ENCODE data around the gene STXBP5L. TPM values are rescaled to one million over a fixed set of nuclear protein-coding genes. Genes with fewer than 3 reads are reported as not detected.

The STXBP5L gene
- total and polyA plus RNA-seq, 10 of the 15 experiments (the other 5 are each of a cell fraction or from before 2014, with no cell fraction given): under 0.01 to 0.08 (median 0.04) TPM; not detected in 6

DNA sequence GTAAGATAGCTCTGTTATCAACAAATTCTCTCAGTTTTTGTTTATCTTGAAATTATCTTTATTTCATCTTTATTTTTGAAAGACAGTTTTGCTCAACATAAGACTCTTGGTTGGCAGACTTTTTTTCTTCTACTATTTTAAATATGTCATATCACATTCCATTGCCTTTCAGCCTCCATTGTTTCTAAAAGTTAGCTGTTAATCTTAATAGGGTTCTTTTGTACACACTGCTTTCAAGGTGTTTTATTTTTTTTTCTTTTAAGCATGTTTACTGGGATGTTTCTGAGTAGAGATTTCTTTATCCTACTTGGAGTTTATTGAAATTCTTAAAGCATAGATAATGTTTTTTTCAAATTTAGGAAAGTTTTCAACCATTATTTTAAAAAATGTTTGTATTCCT lies 294.6 kb downstream of the STXBP5L start (continued):
- TF ChIP-seq, protein P1, sequence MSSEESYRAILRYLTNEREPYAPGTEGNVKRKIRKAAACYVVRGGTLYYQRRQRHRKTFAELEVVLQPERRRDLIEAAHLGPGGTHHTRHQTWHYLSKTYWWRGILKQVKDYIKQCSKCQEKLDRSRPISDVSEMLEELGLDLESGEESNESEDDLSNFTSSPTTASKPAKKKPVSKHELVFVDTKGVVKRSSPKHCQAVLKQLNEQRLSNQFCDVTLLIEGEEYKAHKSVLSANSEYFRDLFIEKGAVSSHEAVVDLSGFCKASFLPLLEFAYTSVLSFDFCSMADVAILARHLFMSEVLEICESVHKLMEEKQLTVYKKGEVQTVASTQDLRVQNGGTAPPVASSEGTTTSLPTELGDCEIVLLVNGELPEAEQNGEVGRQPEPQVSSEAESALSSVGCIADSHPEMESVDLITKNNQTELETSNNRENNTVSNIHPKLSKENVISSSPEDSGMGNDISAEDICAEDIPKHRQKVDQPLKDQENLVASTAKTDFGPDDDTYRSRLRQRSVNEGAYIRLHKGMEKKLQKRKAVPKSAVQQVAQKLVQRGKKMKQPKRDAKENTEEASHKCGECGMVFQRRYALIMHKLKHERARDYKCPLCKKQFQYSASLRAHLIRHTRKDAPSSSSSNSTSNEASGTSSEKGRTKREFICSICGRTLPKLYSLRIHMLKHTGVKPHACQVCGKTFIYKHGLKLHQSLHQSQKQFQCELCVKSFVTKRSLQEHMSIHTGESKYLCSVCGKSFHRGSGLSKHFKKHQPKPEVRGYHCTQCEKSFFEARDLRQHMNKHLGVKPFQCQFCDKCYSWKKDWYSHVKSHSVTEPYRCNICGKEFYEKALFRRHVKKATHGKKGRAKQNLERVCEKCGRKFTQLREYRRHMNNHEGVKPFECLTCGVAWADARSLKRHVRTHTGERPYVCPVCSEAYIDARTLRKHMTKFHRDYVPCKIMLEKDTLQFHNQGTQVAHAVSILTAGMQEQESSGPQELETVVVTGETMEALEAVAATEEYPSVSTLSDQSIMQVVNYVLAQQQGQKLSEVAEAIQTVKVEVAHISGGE (CRISPR knock-in tag; IDR thresholded peaks at IDR 0.05): no peak
- no peak for TF ChIP-seq ZZZ3 (IDR thresholded peaks at IDR 0.05; ENCODE audit: control insufficient read depth, insufficient read length, low read depth)
- TF ChIP-seq NR2C1 (IDR thresholded peaks at IDR 0.05): no peak
- no peak for TF ChIP-seq NR2F1 (conservative IDR thresholded peaks at IDR 0.05)

DNA sequence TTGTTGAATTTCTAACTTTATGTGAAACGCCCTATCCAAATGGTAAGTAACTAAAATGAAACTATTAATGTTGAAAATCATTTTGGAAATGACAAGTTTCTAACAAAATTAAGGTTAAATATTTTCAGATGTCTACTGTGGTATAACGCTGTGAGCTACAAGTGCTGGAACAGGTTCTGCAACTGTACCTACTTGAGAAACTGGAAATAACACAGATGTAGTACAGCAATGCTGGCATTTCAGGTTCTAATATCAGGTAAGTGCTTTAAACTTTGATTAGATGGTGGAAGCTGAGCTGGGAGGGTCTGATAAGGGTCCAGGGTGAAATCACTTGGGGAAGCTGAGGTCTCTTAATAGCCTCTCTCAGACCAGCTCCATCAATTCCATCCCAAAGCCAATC lies 315.1 kb downstream of the STXBP5L start:
- FAIRE-seq: no peak
- SMC1A ChIA-PET (ENCODE audit: uncharacterized antibody, unreplicated experiment): no interaction called here
- BruUV-seq (replicated peaks): no TSS peak
- TF ChIP-seq, protein P2, sequence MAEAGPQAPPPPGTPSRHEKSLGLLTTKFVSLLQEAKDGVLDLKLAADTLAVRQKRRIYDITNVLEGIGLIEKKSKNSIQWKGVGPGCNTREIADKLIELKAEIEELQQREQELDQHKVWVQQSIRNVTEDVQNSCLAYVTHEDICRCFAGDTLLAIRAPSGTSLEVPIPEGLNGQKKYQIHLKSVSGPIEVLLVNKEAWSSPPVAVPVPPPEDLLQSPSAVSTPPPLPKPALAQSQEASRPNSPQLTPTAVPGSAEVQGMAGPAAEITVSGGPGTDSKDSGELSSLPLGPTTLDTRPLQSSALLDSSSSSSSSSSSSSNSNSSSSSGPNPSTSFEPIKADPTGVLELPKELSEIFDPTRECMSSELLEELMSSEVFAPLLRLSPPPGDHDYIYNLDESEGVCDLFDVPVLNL (IDR thresholded peaks at IDR 0.05; ENCODE audit: low read depth, low read length): no peak
- TF ChIP-seq MXI1 (IDR thresholded peaks at IDR 0.05; ENCODE audit: low read depth, low read length) (no peak), MEF2A (IDR thresholded peaks at IDR 0.05; ENCODE audit: insufficient read depth, low read depth, low read length) (no peak), STAT1 (conservative IDR thresholded peaks at IDR 0.05) (no peak), KDM1A (IDR thresholded peaks at IDR 0.05; ENCODE audit: borderline replicate concordance) (no peak), ASH2L (IDR thresholded peaks at IDR 0.05; ENCODE audit: borderline replicate concordance, low read depth) (no peak), PAX8 (IDR thresholded peaks at IDR 0.05) (no peak), ZNF217 (IDR thresholded peaks at IDR 0.05) (no peak)
- TF ChIP-seq, protein P3, sequence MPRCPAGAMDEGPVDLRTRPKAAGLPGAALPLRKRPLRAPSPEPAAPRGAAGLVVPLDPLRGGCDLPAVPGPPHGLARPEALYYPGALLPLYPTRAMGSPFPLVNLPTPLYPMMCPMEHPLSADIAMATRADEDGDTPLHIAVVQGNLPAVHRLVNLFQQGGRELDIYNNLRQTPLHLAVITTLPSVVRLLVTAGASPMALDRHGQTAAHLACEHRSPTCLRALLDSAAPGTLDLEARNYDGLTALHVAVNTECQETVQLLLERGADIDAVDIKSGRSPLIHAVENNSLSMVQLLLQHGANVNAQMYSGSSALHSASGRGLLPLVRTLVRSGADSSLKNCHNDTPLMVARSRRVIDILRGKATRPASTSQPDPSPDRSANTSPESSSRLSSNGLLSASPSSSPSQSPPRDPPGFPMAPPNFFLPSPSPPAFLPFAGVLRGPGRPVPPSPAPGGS (IDR thresholded peaks at IDR 0.05; ENCODE audit: borderline replicate concordance, insufficient read depth, low read depth, low read length, poor library complexity, severe bottlenecking): no peak
- TF ChIP-seq, protein P4, sequence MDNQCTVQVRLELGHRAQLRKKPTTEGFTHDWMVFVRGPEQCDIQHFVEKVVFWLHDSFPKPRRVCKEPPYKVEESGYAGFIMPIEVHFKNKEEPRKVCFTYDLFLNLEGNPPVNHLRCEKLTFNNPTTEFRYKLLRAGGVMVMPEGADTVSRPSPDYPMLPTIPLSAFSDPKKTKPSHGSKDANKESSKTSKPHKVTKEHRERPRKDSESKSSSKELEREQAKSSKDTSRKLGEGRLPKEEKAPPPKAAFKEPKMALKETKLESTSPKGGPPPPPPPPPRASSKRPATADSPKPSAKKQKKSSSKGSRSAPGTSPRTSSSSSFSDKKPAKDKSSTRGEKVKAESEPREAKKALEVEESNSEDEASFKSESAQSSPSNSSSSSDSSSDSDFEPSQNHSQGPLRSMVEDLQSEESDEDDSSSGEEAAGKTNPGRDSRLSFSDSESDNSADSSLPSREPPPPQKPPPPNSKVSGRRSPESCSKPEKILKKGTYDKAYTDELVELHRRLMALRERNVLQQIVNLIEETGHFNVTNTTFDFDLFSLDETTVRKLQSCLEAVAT (IDR thresholded peaks at IDR 0.05): no peak

More for the DNA sequence above, 315.1 kb downstream of the STXBP5L start:
- no peaks in the 10 kb centered on the region for H3K27me3 ChIP-seq (replicated peaks in 1 of 2; ENCODE audit: control insufficient read depth in 2 of 2, insufficient read depth in 2 of 2, low read length in 1 of 2)
- ChIA-PET CTCF (no interaction called here), RAD21 (ENCODE audit: unreplicated experiment) (no interaction called here), POLR2A (no interaction called here)
- no peaks in the 10 kb centered on the region for H3K4me1 ChIP-seq (ENCODE audit: control insufficient read depth, insufficient read depth, low read length)
- no peak overlapping the region for H3K4me2 ChIP-seq (ENCODE audit: control insufficient read depth, insufficient read depth)
- no peaks in the 10 kb centered on the region for H3K9me3 ChIP-seq (replicated peaks; ENCODE audit: control insufficient read depth, insufficient read depth, low read length)
- intact Hi-C loops (cut with micrococcal nuclease; ENCODE audit: unreplicated experiment) (no loop called here), in situ Hi-C loops (cut with MboI) (no loop called here)
- H3K9ac ChIP-seq (ENCODE audit: control insufficient read depth, insufficient read depth, low read length): no peak overlapping the region
- no peaks in the 10 kb centered on the region for H4K20me1 ChIP-seq (ENCODE audit: control insufficient read depth, insufficient read depth)
- WGBS (ENCODE audit: insufficient coverage, insufficient replicate concordance, low lambda C conversion rate, missing lambda C conversion rate): 29% methylated on average over 2 of the region's 2 CpGs
- no peak overlapping the region for H2AFZ ChIP-seq (ENCODE audit: control insufficient read depth, low read depth, low read length)
- H3K79me2 ChIP-seq (ENCODE audit: control insufficient read depth, insufficient read depth, low read length): no peaks in the 10 kb centered on the region
- no peak for ATAC-seq
- no peak for DNase-seq (ENCODE audit: low read depth, low spot score)
- no peaks in the 10 kb centered on the region for H3K36me3 ChIP-seq (ENCODE audit: control insufficient read depth in 2 of 2, insufficient read depth in 2 of 2, low read length in 1 of 2)
- no peak overlapping the region for H3K27ac ChIP-seq (ENCODE audit: control insufficient read depth, insufficient read depth)
- no peak overlapping the region for H3K4me3 ChIP-seq
